ENCODE data around the gene GPX8. TPM values are rescaled to one million over a fixed set of nuclear protein-coding genes. Genes with fewer than 3 reads are reported as not detected.

Gene GPX8
- total RNA-seq, 1 experiment from 2014 or later, result 179 TPM

DNA sequence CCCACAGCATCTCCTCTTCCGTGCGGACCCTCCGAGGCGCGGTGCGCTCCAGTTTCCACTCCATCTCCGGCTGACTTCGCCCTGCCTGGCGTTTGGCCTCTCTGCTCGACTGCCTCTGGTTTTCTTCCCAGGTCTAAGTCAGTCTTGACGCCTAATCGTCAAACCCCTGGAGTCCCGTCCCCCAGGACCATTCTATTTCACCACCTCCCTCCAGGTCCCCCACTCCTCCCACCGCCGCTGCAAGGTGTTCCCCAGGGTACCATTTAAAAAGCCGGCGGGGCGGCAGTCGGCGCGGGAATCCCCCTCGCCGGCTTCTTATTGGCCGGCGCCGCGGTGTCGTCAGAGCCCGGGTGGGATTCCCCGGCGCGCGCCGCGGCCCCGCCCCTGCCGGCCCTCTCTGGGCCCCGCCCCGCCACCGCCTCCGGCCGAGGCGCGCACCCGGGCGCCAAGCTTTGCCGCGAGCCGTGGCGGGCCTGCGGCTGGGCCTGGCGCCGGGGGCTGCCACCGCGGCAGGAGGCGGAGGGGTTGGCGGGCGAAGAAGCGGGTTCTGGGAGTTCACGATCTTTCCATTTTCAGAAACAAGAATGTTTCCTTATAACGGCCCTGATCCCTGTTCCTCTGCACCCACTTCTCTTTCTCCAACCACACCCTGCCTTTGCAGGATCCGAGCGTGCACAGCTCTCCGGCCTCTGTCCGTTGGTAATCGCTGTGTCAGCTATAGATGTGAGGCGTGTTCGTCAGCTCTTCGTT lies 13.1 kb downstream of the GPX8 start, which contains the start of gene CDC20B:
Gene CDC20B, minus strand, starts transcription at position 241 of the 750 bp plus-strand sequence. Its CDS starts 177 bp downstream, at position 64.
- DNase-seq (ENCODE audit: low read depth), result peak; percentile 71

- no peak for DNase-seq (ENCODE audit: low read depth)
Measured at GRCh38 chr5:55173687-55174230, 13.8 kb downstream of the GPX8 start.

DNA sequence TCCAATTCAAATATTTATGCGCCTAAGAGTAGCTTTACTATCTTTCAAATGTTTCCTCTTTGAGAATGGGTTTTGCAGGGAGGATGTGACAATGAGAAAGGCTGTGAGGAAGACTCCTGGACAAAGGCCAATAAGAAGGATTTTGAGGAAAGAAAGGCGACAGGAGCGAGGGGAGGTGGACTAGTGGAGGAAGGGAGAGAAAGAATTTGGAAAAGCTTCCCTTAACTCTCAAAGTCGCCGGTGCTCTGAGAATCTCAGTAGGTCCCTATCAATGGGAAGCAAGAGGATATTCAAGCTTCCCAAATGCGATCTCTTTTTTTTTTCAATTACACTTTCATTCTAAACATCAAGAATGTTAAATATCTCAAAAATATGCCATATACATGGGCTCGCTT lies 15.8 kb downstream of the GPX8 start:
- DNase-seq (ENCODE audit: low read depth), result no peak

GRCh38 chr5:55176176-55176818 lies 16.3 kb downstream of the GPX8 start:
- peak; percentile 74 for DNase-seq (ENCODE audit: low read depth)

- no peak for DNase-seq (ENCODE audit: low read depth)
Measured at GRCh38 chr5:55177078-55177477, 17.1 kb downstream of the GPX8 start.

GRCh38 chr5:55180016-55180415 lies 20.0 kb downstream of the GPX8 start:
- DNase-seq (ENCODE audit: low read depth), result no peak

- DNase-seq (ENCODE audit: low read depth), result peak; percentile 45
Measured at GRCh38 chr5:55187370-55187769, 27.4 kb downstream of the GPX8 start.

- no peak for DNase-seq (ENCODE audit: low read depth)
Measured at GRCh38 chr5:55188656-55189540, 28.9 kb downstream of the GPX8 start.

- peak; percentile 16 for DNase-seq (ENCODE audit: low read depth)
Measured at GRCh38 chr5:55191165-55191564, 31.2 kb downstream of the GPX8 start.

DNA sequence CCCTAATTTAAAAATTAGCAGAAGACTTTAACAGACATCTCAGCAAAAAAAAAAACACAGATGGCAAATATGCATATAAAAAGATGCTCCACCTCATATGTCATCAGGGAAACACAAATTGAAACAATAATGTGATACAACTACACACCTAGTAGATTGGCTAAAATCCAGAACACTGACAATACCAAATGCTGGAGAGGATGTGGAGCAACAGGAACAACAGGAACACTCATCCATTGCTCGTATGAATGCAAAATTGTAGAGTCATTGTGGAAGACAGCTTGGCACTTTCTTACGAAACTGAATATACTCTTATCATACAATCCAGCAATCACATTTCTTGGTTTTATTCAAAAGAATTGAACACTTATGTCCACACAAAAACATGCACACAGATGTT lies 45.0 kb downstream of the GPX8 start:
- DNase-seq (ENCODE audit: low read depth), result no peak

GRCh38 chr5:55211184-55211874 lies 51.4 kb downstream of the GPX8 start:
- DNase-seq (ENCODE audit: low read depth), result peak; percentile 30

Other genes with a start within 250 kb of the GPX8 start
- 0.37 and 1.1 TPM in 2 replicates for gene ESM1, start 174.6 kb upstream of the GPX8 start, total RNA-seq (2014; rRNA removed; shearing (Covaris generic))
- gene GZMK, start 135.9 kb upstream of the GPX8 start, total RNA-seq (2014; rRNA removed; shearing (Covaris generic)), result not detected in 2 replicates
- not detected in 2 replicates for gene GZMA, start 57.5 kb upstream of the GPX8 start, total RNA-seq (2014; rRNA removed; shearing (Covaris generic))
- not detected in 2 replicates for gene CDC20B, start 13.0 kb downstream of the GPX8 start, total RNA-seq (2014; rRNA removed; shearing (Covaris generic))
- gene MCIDAS, start 67.1 kb downstream of the GPX8 start, total RNA-seq (2014; rRNA removed; shearing (Covaris generic)), result 0.59 TPM in 1 of 2 replicates, not detected in the other
- gene CCNO, start 73.4 kb downstream of the GPX8 start, total RNA-seq (2014; rRNA removed; shearing (Covaris generic)), result 5.1 and 5.5 TPM in 2 replicates
- 26.1 and 28.7 TPM in 2 replicates for gene DHX29, start 147.5 kb downstream of the GPX8 start, total RNA-seq (2014; rRNA removed; shearing (Covaris generic))
- 95.2 and 104 TPM in 2 replicates for gene MTREX, start 147.8 kb downstream of the GPX8 start, total RNA-seq (2014; rRNA removed; shearing (Covaris generic))

Measured in M059J (cell line).